ENCODE data around the gene DMWD.
"Not testable (repeated sequence)": the region's sequence is repeated elsewhere in the genome, so short reads cannot be mapped to it uniquely, and the experiment has no call there.

The DMWD gene

GRCh38 chr19:45816236-45817009 is 23.8 kb upstream of the DMWD start:
- DNase-seq, result no peak

- no peak for DNase-seq
Measured at GRCh38 chr19:45815481-45816216, 23.0 kb upstream of the DMWD start.

GRCh38 chr19:45814851-45815480 is 22.3 kb upstream of the DMWD start, which contains the start of gene RSPH6A:
TSS of gene RSPH6A (minus strand) at chr19:45815308. CDS start at chr19:45815176, 132 bp downstream.
- no peak for DNase-seq

- no peak for DNase-seq
Measured at GRCh38 chr19:45814166-45814780, 21.6 kb upstream of the DMWD start.

- no peak for DNase-seq
Measured at GRCh38 chr19:45812297-45812696, 19.7 kb upstream of the DMWD start.

- DNase-seq, result no peak
Measured at GRCh38 chr19:45809643-45810159, 17.1 kb upstream of the DMWD start.

- no peak for DNase-seq
Measured at GRCh38 chr19:45805719-45806118, 13.1 kb upstream of the DMWD start.

GRCh38 chr19:45804959-45805230 is 12.2 kb upstream of the DMWD start:
- no peak for DNase-seq

- DNase-seq, result no peak
Measured at GRCh38 chr19:45804140-45804958, 11.7 kb upstream of the DMWD start.

GRCh38 chr19:45801603-45802175 is 9.0 kb upstream of the DMWD start:
- no peak for DNase-seq

- no peak for DNase-seq
Measured at GRCh38 chr19:45800070-45800553, 7.5 kb upstream of the DMWD start.

GRCh38 chr19:45799541-45799940 is 6.9 kb upstream of the DMWD start:
- not testable (repeated sequence) for DNase-seq

GRCh38 chr19:45798995-45799517 is 6.4 kb upstream of the DMWD start:
- peak; percentile 43 for DNase-seq

GRCh38 chr19:45794627-45795026 is 2.0 kb upstream of the DMWD start:
- DNase-seq, result no peak

- DNase-seq, result no peak
Measured at GRCh38 chr19:45793876-45794275, 1.2 kb upstream of the DMWD start.

GRCh38 chr19:45793178-45793564 is 526 bp upstream of the DMWD start:
- DNase-seq, result no peak

- no peak for DNase-seq
Measured at GRCh38 chr19:45791744-45792469, 738 bp downstream of the DMWD start.

- DNase-seq, result no peak
Measured at GRCh38 chr19:45790942-45791341, 1.7 kb downstream of the DMWD start.

- DNase-seq, result no peak
Measured at GRCh38 chr19:45789035-45789786, 3.4 kb downstream of the DMWD start.

GRCh38 chr19:45786533-45786894 is 6.1 kb downstream of the DMWD start:
- DNase-seq, result no peak

Measured in stimulated activated CD4-positive, alpha-beta T cell treated with anti-CD3 and anti-CD28 coated beads, Interleukin-1b, Interleukin-23, amount 100 ng/mL, for 48 hours (primary cell).